GM21576 (cell line): ENCODE results near the gene SSTR3.
"Not testable (repeated sequence)": the region's sequence is repeated elsewhere in the genome, so short reads cannot be mapped to it uniquely, and the experiment has no call there.

Source experiments
- ATAC-seq: cut with Tn5 transposase; IDR thresholded peaks from one replicate; pipeline ENCODE4 v1.9.1; 2021; ENCODE audit warnings: mild to moderate bottlenecking, moderate library complexity; ENCODE audit not compliant: unreplicated experiment

Gene SSTR3

DNA sequence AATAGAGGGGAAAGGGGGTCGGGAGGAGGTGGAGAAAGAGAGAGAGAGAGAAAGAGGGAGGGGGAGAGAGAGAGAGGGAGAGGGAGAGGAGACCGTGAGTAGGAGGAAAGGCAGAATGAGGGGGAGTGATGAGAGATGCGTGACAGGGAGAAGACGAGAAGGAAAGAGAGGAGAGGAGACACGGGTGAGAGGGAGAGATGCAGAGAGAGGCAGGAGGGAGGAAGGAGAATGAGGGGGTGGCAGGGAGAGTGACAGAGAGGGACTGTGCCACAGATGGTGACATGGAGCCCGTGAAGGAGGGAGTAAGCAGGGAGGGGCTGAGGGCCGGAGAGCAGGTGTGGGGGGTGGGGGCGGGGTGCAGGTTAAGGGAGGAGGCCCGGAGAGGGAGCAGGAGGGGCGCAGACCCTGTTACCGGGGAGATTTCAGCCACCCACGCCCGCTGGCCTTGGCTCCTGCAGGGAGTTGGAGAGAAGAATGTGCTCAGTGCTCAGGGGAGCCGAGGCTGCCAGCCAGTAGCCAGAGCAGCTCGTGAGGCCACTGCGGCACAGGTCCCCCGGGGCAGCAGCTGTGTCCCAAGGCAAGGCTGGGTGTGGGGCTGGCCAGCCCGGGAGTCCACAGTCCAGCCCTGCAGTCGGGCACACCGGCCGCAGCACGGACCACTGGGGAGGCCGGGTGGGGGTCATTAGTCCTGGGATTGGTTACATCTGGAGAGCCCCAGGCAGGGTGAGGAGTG, at the start of gene SSTR3:
Gene SSTR3, minus strand, starts transcription at position 304 of the 733 bp plus-strand sequence. CDS start 4,674 bp downstream, outside the sequence.
- ATAC-seq, result no peak

DNA sequence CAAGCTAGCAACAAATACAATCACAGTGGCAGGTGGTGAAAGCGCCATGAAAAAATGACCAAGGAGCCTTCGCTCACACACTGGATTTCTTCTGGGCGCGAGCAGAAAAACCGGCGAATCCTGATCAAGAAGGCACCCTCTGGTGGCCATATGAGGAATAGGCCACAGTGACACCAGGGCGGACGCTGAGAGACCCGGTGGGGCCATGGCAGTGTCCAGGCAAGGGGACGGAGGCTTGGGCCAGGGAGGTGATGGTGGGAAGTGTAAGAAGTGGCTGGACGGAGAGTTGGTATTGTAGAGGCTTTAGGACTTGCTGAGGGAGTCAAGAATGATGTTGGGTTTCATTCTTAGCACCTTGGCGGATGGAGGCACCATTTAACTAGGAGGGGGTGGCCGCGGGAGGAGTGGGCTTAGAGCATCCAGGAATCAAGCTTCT, 48.6 kb upstream of the SSTR3 start:
- ATAC-seq, result no peak

DNA sequence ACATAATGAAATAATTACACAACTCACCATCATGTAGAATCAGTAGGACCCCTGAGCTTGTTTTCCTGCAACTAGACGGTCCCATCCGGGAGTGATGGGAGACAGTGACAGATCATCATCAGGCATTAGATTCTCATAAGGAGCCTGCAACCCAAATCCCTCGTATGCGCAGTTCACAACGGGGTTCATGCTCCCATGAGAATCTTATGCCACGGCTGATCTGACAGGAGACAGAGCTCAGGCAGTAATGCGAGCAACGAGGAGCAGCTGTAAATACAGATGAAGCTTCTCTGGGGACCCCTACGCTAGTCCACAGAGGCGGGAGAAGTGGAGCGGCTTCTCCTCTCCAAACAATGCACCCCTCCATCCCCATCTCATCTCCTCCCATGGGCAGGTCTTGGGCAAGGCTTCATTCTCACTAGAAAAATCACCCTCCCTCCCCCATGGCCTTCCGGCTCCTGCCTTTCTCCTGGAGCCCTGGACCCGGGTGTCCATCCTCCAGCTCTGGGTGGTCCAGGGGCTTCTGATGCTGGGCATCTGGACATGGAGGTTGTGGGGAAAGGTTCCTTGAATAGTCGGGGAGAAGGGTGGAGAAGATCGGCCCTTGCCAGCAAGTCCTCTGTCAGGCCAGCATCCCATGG, 48.0 kb upstream of the SSTR3 start:
- ATAC-seq, result no peak

DNA sequence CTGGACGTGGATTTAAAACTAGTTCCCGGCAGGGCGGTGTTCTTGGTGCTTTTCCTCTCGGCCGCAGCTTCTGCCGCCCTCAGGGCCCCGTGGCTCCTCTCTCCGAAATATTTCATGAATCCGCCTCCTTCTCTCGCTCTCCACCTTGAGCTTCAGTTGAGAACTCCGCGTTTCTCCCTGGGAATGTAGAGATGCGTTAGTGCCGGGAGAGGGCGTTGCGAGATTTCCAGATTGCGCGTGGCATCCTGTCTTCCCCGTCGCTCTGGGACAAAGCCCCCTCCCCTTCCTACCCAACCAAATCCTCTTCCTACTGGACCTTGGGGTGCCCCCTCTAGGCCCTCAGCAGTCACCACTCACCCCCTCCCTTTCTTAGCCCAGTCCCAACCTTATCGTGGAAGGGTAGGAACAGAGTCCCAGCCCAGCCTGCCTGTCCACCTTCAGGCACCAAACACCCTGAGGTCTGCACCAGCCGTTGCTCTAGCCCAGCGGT, 47.3 kb upstream of the SSTR3 start:
- no peak for ATAC-seq

DNA sequence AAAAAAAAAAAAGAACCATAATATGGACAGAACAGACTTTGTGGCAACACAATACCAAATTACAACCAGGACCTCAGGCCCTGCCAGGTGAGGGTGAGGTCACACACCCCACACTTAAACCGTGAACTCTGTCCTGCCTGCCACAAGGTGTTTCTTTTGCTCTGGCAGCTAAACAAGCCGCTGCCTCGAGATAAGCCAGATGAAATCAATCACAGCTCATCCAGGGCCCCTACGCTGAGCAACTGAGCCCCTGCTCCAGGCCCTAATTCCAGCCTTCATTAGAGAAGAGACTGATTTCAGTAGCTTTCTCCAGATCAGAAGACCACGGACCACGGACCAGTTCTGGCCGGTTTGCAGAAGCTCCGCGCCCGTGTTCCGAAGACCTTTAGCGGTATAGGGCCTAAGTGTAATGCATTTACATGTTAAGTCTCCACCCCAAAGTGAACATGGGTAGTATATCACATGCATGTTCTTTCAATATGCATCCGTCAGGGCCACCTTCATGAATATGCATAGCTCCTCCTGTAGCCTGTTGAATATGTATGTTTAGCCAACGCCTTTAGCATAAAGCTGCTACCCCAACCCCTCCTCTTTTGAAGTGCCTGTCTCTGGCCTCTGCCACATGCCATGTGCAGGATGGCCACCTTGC, 46.6 kb upstream of the SSTR3 start:
- ATAC-seq, result no peak

DNA sequence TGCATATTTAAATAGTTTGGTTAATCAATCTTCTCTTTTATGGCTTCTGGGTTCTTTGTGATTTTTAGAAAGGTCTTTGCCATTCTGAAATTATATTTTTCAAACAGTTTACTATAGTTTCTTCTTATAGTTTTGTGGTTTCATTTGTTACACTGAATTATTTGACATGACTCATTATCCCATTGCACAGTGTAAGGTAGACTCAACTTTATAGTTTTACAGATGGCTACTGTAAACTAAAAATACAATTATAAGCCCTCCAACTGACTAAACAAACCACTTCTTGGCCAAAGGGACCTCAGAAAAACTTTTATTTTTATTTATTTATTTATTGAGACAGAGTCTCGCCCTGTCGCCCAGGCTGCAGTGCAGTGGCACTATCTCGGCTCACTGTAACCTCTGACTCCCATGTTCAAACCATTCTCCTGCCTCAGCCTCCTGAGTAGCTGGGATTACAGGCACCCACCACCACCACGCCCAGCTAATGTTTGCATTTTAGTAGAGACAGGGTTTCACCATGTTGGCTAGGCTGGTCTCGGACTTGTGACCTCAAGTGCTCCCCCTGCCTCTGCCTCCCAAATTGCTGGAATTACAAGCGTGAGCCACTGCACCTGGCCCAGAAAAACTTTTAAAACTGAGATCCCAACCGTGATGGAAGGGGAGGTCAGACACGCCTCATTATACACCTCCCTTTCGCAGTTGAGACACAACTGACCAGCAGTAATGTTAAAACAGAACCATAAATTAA, 45.9 kb upstream of the SSTR3 start:
- ATAC-seq, result no peak

DNA sequence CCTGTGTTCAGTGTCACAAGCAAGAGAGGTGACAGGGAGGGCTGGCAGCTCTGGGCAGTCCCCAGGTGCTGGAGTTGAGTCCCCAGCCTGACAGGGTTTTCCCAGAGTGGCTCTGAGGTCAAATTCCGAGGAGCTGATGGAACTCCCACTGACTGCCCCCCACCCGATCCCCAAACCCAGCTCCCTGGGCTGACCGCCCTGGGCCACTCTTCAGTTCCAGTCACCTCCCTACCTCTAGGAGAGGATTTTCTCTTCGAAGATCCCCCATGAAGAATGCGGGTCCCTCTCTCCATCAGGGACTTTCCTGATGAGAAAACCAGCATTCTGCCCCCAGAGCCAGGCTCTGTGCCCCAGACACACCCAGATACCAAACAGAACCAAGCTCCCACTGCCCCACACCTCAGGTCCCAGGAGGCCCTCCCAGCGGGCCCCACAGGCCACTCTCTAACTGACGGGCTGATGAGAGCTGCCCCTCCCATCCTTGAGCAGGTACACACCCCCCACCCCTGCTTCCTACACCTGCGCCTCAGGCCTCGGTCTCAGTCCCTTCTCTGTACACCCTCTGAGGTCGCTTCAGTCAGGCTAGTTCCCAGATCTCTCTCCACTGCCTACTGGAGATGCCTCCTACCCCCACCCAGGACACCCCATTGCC, 43.9 kb upstream of the SSTR3 start:
- no peak for ATAC-seq

DNA sequence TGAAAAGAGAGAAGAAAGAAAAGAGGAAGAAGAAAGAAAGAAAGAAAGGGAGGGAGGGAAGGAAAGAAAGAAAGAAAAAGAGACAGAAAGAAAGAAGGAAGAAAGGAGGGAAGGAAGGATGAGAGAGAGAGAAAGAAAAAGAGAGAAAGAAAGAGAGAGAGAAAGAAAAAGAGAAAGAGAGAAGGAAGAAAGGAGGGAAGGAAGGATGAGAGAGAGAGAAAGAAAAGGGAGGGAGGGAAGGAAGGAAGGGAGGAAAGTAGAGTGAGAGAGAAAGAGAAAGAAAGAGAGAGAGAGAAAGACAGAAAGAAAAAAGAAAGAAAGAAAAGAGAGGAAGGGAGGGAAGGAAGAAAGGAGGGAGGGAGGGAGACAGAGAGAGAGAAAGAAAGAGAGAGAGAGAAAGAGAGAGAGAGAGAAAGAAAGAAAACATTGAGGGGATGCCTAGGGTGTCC, 43.3 kb upstream of the SSTR3 start:
- no peak for ATAC-seq

DNA sequence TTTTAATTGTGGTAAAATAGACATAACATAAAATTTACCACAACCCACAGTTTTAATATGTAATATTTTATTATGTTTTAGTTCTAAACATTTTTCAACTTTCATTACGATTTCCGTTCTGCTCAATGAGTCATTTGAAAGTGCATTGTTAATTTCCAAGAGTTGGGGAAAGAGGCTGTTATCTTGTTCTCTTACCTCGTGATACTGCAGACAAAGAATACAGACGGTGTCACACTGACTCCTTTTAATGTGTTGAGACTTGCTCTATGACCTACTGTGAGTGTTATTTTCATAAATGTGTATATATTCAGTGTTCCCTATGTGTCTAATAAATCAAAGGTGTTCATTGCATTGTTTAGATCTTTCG, 42.6 kb upstream of the SSTR3 start:
- ATAC-seq, result no peak

DNA sequence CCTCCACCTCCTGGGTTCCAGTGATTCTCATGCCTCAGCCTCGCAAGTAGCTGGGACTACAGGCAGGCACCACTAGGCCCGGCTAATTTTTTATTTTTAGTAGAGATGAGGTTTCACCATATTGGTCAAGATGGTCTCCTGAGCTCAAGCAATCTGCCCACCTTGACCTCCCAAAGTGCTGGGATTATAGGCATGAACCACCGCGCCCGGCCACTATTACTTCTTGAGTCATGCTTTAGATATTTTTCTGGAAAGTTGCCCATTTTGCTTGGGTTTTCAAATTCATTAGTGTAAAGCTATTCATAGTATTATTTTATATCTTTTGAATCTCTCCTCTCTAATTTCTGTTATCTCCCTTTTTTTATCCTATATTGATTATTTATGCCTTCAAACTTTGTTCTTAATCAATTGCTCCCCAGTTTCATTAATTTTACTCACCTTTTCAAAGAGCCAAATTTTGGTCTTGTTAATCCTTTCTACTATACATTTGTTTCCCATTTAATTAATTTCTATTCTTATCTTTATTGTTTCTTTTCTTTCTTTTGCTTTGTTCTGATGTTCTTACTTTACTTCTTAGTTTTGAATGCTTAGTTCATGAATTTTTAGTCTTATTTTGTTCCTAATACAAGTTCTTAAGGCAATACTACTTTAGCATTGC, 42.1 kb upstream of the SSTR3 start:
- no peak for ATAC-seq

DNA sequence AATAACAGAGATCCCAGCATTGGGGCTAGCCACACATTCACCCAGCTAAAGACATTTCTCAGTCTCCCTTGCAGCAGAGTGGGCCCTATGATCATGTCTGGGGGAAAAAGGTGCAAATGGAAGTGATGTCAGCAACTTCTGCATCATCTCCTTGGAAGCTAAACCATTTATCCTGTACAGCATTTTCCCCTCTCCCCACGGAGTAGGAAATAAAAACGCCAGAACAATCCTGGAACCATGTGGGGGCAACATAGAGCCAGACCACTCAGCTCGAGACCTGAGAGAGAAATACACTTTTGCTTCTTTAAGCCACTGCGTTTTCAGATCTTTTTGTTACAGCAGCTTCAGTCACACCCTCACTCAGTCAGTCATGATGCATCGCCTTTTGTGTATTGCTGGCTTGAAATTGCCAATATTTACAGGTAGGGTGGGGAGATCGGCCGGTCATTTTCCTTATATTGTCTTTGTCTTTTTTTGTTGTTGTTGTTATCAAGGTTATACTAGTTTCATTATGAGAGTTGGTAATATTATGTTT, 40.9 kb upstream of the SSTR3 start:
- ATAC-seq, result no peak

DNA sequence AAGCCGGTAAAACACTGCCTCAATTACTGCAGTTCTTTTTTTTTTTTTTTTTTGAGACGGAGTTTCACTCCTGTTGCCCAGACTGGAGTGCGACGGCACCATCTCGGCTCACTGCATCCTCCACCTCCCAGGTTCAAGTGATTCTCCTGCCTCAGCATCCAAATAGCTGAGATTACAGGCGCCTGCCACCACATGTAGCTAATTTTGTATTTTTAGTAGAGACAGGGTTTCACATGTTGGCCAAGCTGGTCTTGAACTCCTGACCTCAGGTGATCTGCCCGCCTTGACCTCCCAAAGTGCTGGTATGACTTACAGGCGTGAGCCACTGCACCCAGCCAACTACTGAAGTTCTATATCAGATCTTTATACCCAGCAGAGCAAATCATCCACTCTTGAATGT, 39.6 kb upstream of the SSTR3 start:
- ATAC-seq, result not testable (repeated sequence)

DNA sequence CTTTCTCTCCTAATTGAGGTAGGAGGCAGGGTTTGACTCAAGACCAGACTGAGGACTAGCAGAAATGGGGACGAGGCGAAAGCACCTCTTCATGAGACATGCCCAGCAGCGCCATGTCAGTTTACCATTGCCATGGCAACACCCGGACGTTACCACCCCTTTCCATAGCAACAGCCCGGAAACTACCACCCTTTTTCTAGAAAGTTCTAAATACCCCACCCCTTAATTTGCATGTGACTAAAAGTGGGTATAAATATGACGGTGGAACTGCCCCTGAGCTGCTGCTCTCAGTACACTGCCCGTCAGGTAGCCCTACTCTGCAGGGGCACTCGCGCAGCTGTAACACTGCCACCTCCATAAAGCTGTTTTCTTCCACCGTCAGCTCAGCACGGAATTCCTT, 37.7 kb upstream of the SSTR3 start:
- no peak for ATAC-seq

DNA sequence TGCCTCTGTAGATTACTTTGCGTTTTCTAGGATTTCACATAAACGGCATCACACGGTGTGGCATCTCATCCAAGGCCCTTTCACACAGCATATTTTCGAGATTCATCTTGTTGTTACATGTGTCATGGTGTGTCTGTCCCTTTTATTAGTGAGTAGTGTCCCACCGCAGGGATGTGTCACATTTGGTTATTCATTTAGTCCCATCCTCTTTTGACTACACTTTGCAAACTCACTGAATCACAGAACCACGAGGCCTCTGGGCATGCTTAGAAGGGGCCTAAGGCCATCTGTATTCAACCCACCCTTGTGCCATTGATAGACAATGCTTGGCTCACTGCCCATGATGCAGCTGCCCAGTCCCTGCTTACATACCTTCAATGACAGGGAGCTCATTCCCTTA, 36.0 kb upstream of the SSTR3 start:
- ATAC-seq, result no peak

DNA sequence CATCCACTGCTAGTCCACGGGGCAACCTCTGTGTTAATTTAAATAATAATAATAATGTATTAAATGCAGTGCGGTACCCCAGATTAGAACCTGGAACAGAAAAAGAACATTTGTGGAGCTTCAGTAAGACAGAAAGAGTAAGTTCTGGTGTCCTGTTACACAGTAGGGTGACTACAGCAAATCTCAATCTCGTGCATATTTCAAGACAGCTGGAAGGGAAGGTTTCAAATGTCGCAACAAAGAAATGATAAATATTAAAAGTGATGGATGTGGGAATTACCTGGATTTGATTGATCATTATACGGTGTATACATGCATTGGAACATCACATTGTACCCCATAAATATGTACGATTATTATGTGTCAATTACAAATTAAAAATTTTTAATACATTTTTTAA, 33.5 kb upstream of the SSTR3 start:
- ATAC-seq, result no peak

DNA sequence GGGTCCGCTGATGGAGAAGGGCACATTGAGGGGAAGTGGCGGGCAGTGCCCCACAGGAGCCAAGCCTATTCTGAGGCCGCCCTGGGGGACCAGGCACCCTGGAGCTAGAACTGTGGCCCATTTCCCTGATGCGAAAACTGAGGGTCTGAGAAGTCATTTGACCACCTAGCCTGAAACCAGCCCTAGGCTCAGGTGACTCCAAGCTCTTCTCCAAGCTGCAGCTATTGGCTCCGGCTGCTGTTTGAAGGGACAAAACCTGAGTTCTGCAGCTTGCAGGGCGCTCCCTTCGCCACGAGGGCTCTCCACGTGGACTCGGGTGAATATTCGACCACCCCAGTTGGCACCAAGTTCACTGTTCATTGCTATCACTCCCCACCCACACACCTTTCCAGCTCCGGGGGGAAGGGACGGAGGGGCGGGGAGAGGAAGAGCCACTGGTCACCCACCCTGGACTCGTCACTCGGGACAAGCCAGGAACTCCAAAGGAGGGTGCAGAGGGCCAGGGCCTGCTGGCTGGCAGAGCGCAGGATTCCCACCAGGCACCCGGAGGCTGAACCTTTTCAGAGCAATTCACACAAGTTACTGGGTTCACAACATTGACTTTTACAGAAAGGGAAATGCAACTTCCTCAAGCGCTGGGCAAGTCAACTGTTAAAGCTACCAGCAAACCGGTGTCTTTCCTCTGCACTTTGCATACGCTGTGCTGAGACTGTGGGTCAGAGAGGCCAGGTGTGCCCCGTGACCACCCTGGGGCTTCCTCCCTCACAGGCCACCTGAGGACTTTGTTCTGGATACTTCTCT, 32.8 kb upstream of the SSTR3 start:
- ATAC-seq, result peak; percentile 31

DNA sequence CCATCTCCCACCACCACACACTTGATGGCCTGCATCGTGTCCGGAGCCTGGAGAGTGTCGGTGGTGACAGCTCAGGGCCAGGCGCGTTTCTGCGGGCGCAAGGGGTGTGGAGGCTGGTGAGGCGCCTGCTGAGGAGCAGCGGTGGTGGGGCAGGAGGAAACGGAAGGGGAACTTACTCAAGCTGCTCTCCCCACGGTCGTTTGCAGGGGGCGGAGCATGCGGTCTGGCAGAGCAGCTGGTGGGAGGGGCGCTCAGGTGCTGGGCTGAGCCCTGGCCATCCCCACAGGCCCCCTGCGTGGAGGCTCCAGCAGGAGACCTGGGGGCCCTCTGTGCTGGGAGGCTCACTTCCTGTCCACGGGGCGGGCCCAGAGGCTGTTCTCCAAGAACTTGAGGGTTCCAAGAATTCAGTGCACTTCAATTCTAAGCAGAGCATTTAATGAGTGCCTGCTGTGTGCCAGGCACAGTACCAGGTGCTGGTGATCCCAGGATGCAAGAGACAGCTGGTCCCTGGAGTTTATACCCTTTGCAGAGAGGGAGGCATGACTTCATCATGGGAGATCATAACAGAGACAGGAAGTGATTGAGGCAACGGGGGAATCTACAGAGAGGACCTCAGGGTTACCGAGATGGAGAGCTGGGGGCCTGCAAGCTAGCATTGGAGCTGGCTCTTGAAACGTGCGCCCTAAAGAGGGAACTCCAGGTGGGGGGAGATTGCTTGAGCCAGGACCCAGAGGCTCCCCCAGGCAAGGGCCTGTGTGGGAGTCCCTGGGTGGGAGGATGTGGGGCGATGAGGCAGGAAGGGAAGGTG, 32.0 kb upstream of the SSTR3 start, which contains the start of gene RAC2:
Gene RAC2, minus strand, starts transcription at position 156 of the 808 bp plus-strand sequence. Its CDS starts 121 bp downstream, at position 35.
- peak; percentile 40 for ATAC-seq
